ENCODE data around the gene SYNJ1. TPM values are rescaled to one million over a fixed set of nuclear protein-coding genes. Genes with fewer than 3 reads are reported as not detected.

SYNJ1 gene
- total and polyA plus RNA-seq, 9 of the 15 experiments (the other 6 are each of a cell fraction or from before 2014, with no cell fraction given), result 2.4 to 10.6 (median 5.6) TPM

DNA sequence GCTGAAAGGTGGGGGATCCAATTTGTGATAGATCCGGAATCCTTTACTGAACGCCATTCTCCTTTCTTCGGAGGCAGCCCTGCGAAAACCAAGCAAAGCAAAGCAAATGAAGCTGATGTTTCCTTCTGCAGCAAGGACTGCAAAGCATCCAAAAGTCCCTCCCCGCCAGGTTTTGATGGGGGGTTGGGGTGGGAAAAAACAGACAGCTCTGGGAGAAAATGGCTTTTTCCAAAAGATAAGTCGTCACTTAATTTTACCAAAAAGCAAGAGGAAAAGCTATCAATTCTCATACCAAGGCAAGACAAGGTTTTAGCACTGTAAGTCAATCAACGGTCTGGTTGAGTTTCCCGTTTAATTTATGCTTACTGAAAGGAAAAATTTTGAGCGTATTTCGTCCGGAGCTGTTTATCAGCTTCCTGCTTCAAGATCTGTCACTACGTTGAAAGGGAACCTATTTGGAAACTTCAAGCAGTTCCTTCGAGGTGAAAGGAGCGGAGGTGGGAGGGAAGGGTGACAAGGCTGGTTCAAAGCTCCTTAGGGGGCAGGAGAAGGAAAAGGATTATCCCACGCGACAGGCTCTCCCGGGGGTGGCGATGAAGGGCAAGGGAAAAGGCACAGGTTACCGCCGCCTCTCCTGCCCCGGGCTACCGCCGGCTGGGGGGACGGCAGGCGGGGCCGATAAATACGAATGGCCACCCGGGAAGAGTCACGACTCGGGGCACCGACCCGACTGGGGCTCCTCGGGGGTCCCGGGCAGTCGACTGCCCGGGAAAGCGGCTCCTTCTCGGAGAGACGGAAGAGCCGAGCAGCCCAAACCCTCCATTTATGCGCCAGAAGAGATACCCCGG, 750 bp downstream of the SYNJ1 start (continued):
- TF ChIP-seq TEAD2 (tag; IDR thresholded peaks at IDR 0.05) (no peak), MIER1 (IDR thresholded peaks at IDR 0.05; ENCODE audit: low read depth) (peak; percentile 58; the same call in 1 of the 2 replicates), SMARCA4 (IDR thresholded peaks at IDR 0.05) (0 out of 2 replicates have a peak, but pooled peaks have one; percentile 33), SIN3A (IDR thresholded peaks at IDR 0.05; ENCODE audit: borderline replicate concordance in 2 of 2, control insufficient read depth in 1 of 2, low read depth in 2 of 2, low read length in 2 of 2) (peak; percentile 32 to 47; a peak in 1 of 4 replicates), ZBTB17 (CRISPR knock-in tag; IDR thresholded peaks at IDR 0.05) (0 out of 2 replicates have a peak, but pooled peaks have one; percentile 40), ILF3 (IDR thresholded peaks at IDR 0.05; ENCODE audit: borderline replicate concordance) (no peak), NBN (IDR thresholded peaks at IDR 0.05; ENCODE audit: low read depth) (peak; percentile 19; the same call in 1 of the 2 replicates), EP400 (IDR thresholded peaks at IDR 0.05) (0 out of 2 replicates have a peak, but pooled peaks have one; percentile 49), BRF1 (IDR thresholded peaks at IDR 0.05; ENCODE audit: borderline replicate concordance, extremely low read depth, insufficient read length) (no peak), NR4A1 (CRISPR knock-in tag; IDR thresholded peaks at IDR 0.05) (no peak), NR4A1 (tag; IDR thresholded peaks at IDR 0.05) (no peak), NONO (IDR thresholded peaks at IDR 0.05; ENCODE audit: low read depth in 2 of 2, low read length in 1 of 2) (no peak), SMAD4 (CRISPR knock-in tag; conservative IDR thresholded peaks at IDR 0.05) (0 out of 2 replicates have a peak, but pooled peaks have one; percentile 14), ARID2 (IDR thresholded peaks at IDR 0.05) (0 out of 2 replicates have a peak, but pooled peaks have one; percentile 55), CBX1 (IDR thresholded peaks at IDR 0.05; ENCODE audit: low read depth) (no peak), HMGN3 (IDR thresholded peaks at IDR 0.05; ENCODE audit: borderline replicate concordance, extremely low read depth, insufficient read length, low read depth, low read length) (peak; percentile 16), ZNF444 (CRISPR knock-in tag; IDR thresholded peaks at IDR 0.05) (no peak), BRD9 (IDR thresholded peaks at IDR 0.05; ENCODE audit: low read depth, partially characterized antibody) (peak; percentile 20), KLF10 (CRISPR knock-in tag; IDR thresholded peaks at IDR 0.05) (no peak)
- TF ChIP-seq, protein P1, sequence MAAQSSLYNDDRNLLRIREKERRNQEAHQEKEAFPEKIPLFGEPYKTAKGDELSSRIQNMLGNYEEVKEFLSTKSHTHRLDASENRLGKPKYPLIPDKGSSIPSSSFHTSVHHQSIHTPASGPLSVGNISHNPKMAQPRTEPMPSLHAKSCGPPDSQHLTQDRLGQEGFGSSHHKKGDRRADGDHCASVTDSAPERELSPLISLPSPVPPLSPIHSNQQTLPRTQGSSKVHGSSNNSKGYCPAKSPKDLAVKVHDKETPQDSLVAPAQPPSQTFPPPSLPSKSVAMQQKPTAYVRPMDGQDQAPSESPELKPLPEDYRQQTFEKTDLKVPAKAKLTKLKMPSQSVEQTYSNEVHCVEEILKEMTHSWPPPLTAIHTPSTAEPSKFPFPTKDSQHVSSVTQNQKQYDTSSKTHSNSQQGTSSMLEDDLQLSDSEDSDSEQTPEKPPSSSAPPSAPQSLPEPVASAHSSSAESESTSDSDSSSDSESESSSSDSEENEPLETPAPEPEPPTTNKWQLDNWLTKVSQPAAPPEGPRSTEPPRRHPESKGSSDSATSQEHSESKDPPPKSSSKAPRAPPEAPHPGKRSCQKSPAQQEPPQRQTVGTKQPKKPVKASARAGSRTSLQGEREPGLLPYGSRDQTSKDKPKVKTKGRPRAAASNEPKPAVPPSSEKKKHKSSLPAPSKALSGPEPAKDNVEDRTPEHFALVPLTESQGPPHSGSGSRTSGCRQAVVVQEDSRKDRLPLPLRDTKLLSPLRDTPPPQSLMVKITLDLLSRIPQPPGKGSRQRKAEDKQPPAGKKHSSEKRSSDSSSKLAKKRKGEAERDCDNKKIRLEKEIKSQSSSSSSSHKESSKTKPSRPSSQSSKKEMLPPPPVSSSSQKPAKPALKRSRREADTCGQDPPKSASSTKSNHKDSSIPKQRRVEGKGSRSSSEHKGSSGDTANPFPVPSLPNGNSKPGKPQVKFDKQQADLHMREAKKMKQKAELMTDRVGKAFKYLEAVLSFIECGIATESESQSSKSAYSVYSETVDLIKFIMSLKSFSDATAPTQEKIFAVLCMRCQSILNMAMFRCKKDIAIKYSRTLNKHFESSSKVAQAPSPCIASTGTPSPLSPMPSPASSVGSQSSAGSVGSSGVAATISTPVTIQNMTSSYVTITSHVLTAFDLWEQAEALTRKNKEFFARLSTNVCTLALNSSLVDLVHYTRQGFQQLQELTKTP (IDR thresholded peaks at IDR 0.05; ENCODE audit: low read depth in 1 of 2, partially characterized antibody in 2 of 2), result peak in 1 of 2 experiments; percentile 21
- TF ChIP-seq, protein P2, sequence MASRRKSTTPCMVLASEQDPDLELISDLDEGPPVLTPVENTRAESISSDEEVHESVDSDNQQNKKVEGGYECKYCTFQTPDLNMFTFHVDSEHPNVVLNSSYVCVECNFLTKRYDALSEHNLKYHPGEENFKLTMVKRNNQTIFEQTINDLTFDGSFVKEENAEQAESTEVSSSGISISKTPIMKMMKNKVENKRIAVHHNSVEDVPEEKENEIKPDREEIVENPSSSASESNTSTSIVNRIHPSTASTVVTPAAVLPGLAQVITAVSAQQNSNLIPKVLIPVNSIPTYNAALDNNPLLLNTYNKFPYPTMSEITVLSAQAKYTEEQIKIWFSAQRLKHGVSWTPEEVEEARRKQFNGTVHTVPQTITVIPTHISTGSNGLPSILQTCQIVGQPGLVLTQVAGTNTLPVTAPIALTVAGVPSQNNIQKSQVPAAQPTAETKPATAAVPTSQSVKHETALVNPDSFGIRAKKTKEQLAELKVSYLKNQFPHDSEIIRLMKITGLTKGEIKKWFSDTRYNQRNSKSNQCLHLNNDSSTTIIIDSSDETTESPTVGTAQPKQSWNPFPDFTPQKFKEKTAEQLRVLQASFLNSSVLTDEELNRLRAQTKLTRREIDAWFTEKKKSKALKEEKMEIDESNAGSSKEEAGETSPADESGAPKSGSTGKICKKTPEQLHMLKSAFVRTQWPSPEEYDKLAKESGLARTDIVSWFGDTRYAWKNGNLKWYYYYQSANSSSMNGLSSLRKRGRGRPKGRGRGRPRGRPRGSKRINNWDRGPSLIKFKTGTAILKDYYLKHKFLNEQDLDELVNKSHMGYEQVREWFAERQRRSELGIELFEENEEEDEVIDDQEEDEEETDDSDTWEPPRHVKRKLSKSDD (conservative IDR thresholded peaks at IDR 0.05; ENCODE audit: low read length), result no peak

All from K562 (cell line).